Glutamatergic neuron (in vitro differentiated cells): ENCODE results near the gene B4GALNT3. TPM values are rescaled to one million over a fixed set of nuclear protein-coding genes. Genes with fewer than 3 reads are reported as not detected.

ENCODE experiments used
- DNase-seq: peaks from one replicate; pipeline ENCODE4 v3.0.0; 2022
- H3K27ac Mint-ChIP-seq: one replicate; pipeline ENCODE4 v1.8.0; 2020; ENCODE audit warnings: mild to moderate bottlenecking, mixed read lengths, inconsistent platforms; ENCODE audit not compliant: unreplicated experiment
- H3K27me3 Mint-ChIP-seq: one replicate; pipeline ENCODE4 v1.8.0; 2020; ENCODE audit warnings: mild to moderate bottlenecking, moderate library complexity, mixed read lengths, inconsistent platforms; ENCODE audit not compliant: unreplicated experiment
- H3K36me3 Mint-ChIP-seq: one replicate; pipeline ENCODE4 v1.8.0; 2020; ENCODE audit warnings: mild to moderate bottlenecking, mixed read lengths, inconsistent platforms; ENCODE audit not compliant: unreplicated experiment
- H3K4me1 Mint-ChIP-seq: one replicate; pipeline ENCODE4 v1.8.0; 2020; ENCODE audit warnings: mild to moderate bottlenecking, low read depth, mixed read lengths, inconsistent platforms; ENCODE audit not compliant: unreplicated experiment
- H3K4me3 Mint-ChIP-seq: one replicate; pipeline ENCODE4 v1.8.0; 2020; ENCODE audit warnings: mild to moderate bottlenecking, mixed read lengths, inconsistent platforms; ENCODE audit not compliant: unreplicated experiment
- H3K9me3 Mint-ChIP-seq: one replicate; pipeline ENCODE4 v1.8.0; 2020; ENCODE audit warnings: mild to moderate bottlenecking, moderate library complexity, mixed read lengths, inconsistent platforms; ENCODE audit not compliant: unreplicated experiment
- total RNA-seq: library from RNA; stranded (reverse); fragmentation: NEBNext Ultra II Directional; extraction: Animal tissue kit (Norgen Biotek cat#: 25700); gene quantifications from one replicate; pipeline ENCODE4 v1.2.1, GENCODE V29; 2021; ENCODE audit not compliant: unreplicated experiment
- TF ChIP-seq, protein P1 (sequence below): fragments of 200-600 bp; sonication (generic); IDR thresholded peaks from one replicate; pipeline ENCODE4 v1.5.0; 2021; ENCODE audit not compliant: partially characterized antibody, unreplicated experiment

The B4GALNT3 gene
- total RNA-seq, 1 donor from 2014 or later: 3.3 TPM

DNA sequence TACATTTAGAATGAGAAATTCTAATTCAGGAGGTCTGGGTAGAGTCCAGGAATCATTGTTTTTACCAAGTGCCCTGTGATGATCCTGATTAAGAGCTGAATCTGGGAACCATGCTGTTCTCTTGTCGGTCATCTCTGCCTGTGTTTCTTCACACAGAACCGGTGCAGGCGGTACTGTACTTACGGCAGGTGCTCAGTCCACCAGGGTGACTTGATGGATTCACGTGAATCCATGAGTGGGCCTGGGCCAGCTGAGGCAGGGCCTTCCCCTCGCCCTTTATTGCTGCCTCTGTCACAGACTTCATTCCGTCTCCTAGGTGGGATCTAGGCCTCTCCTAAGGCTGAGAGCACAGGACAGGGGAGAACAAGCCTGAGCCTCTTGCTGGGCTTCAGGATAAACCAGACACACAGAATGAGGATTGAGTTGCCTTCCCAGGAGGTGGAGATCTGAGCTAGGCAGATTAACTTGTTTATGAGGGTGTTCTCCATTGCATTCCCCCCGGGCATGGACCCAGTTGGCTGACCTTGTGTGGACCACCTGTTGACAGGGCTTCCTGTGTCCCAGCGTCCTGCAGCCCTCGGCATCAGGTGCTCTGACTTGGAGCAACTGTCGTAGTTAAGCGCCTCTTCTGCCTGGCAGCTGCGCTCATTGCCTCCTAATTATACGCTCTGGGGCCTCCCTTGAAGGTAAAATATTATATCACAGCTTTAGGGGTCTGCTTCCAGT lies 42.1 kb downstream of the B4GALNT3 start:
- DNase-seq: no peak
- Mint-ChIP-seq H3K27me3 (peaks cover 3% of the 10 kb centered on the region), H3K27ac (no peak overlapping the region), H3K36me3 (no peaks in the 10 kb centered on the region), H3K9me3 (no peaks in the 10 kb centered on the region), H3K4me3 (no peak overlapping the region), H3K4me1 (peaks cover 2% of the 10 kb centered on the region)
- TF ChIP-seq, protein P1, sequence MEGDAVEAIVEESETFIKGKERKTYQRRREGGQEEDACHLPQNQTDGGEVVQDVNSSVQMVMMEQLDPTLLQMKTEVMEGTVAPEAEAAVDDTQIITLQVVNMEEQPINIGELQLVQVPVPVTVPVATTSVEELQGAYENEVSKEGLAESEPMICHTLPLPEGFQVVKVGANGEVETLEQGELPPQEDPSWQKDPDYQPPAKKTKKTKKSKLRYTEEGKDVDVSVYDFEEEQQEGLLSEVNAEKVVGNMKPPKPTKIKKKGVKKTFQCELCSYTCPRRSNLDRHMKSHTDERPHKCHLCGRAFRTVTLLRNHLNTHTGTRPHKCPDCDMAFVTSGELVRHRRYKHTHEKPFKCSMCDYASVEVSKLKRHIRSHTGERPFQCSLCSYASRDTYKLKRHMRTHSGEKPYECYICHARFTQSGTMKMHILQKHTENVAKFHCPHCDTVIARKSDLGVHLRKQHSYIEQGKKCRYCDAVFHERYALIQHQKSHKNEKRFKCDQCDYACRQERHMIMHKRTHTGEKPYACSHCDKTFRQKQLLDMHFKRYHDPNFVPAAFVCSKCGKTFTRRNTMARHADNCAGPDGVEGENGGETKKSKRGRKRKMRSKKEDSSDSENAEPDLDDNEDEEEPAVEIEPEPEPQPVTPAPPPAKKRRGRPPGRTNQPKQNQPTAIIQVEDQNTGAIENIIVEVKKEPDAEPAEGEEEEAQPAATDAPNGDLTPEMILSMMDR: no peak

GRCh38 chr12:503111-503761 lies 43.5 kb downstream of the B4GALNT3 start:
- peaks cover 2% of the 10 kb centered on the region for H3K4me1 Mint-ChIP-seq
- no peak for DNase-seq
- no peaks in the 10 kb centered on the region for H3K9me3 Mint-ChIP-seq
- H3K36me3 Mint-ChIP-seq: no peaks in the 10 kb centered on the region
- TF ChIP-seq, protein P1: no peak
- peaks cover 3% of the 10 kb centered on the region for H3K27me3 Mint-ChIP-seq
- H3K4me3 Mint-ChIP-seq: no peak overlapping the region
- H3K27ac Mint-ChIP-seq: no peak overlapping the region

DNA sequence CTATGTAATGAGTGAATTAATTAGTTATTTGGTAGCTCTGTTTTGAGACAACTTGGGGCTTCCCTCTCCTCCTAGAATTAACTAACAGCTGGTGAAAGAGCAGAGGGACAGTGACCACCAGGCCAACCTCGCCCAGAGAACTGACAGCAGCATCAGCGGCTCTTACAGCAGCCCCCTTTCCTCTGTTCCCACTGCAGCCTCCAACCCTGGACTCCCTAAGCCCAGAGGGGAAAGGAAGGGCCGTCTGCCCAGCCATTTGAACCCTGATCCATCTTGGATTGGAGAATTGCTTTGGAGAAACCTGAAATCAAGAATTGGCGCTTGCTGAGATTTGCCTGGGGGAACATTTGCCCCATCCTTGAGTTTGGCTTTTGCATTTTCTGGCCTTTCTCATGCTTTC lies 45.5 kb downstream of the B4GALNT3 start:
- peaks cover 2% of the 10 kb centered on the region for H3K4me1 Mint-ChIP-seq
- no peak overlapping the region for H3K4me3 Mint-ChIP-seq
- DNase-seq: no peak
- H3K36me3 Mint-ChIP-seq: no peaks in the 10 kb centered on the region
- peaks cover 3% of the 10 kb centered on the region for H3K27me3 Mint-ChIP-seq
- H3K9me3 Mint-ChIP-seq: no peaks in the 10 kb centered on the region
- no peak overlapping the region for H3K27ac Mint-ChIP-seq
- TF ChIP-seq, protein P1: no peak

GRCh38 chr12:507391-507796 lies 47.7 kb downstream of the B4GALNT3 start:
- Mint-ChIP-seq H3K4me3 (no peak overlapping the region), H3K27ac (no peak overlapping the region), H3K36me3 (no peaks in the 10 kb centered on the region), H3K27me3 (peaks cover 3% of the 10 kb centered on the region), H3K4me1 (no peaks in the 10 kb centered on the region), H3K9me3 (no peaks in the 10 kb centered on the region)
- TF ChIP-seq, protein P1: no peak
- DNase-seq: no peak

- H3K4me3 Mint-ChIP-seq: no peak overlapping the region
- DNase-seq: no peak
- no peaks in the 10 kb centered on the region for H3K36me3 Mint-ChIP-seq
- no peak overlapping the region for H3K27ac Mint-ChIP-seq
- H3K4me1 Mint-ChIP-seq: no peaks in the 10 kb centered on the region
- no peaks in the 10 kb centered on the region for H3K9me3 Mint-ChIP-seq
- H3K27me3 Mint-ChIP-seq: peaks cover 4% of the 10 kb centered on the region
- TF ChIP-seq, protein P1: no peak
These were observed 48.4 kb downstream of the B4GALNT3 start for GRCh38 chr12:508145-508544.
